ENCODE data around the gene VAMP3.

VAMP3 gene

GRCh38 chr1:7751174-7751573, 19.9 kb upstream of the VAMP3 start:
- TF ChIP-seq CTCF (IDR thresholded peaks at IDR 0.05; ENCODE audit: borderline replicate concordance, extremely low read depth, low read length, poor library complexity, severe bottlenecking): no peak
- no peak for TF ChIP-seq EZH2 (IDR thresholded peaks at IDR 0.05; ENCODE audit: borderline replicate concordance, low read depth, low read length, severe bottlenecking)
- DNase-seq (no peak), ATAC-seq (ENCODE audit: insufficient read depth, low read depth) (no peak)
- Histone ChIP-seq H3K27me3 (ENCODE audit: insufficient read depth, low read length, poor library complexity) (peaks cover 16% of the 10 kb centered on the region), H3K4me1 (ENCODE audit: insufficient read depth, low read length) (no peaks in the 10 kb centered on the region), H3K4me2 (ENCODE audit: insufficient read depth, low read length) (no peak overlapping the region), H3K36me3 (ENCODE audit: insufficient read depth, low read length) (no peaks in the 10 kb centered on the region), H3K9ac (ENCODE audit: low read depth, low read length) (no peak overlapping the region), H3K4me3 (ENCODE audit: low read depth in 1 of 2, low read length in 2 of 2) (no peak overlapping the region), H4K20me1 (ENCODE audit: insufficient read depth, low read length) (no peaks in the 10 kb centered on the region), H3K79me2 (ENCODE audit: insufficient read depth, low read length) (no peaks in the 10 kb centered on the region), H2AFZ (ENCODE audit: low read depth, low read length) (no peak overlapping the region), H3K27ac (ENCODE audit: low read length) (no peak overlapping the region), H3K9me3 (ENCODE audit: insufficient read depth, low read length, severe bottlenecking) (no peaks in the 10 kb centered on the region)

- TF ChIP-seq EZH2 (IDR thresholded peaks at IDR 0.05; ENCODE audit: borderline replicate concordance, low read depth, low read length, severe bottlenecking): no peak
- peak; percentile 83 for TF ChIP-seq CTCF (IDR thresholded peaks at IDR 0.05; ENCODE audit: borderline replicate concordance, extremely low read depth, low read length, poor library complexity, severe bottlenecking)
- no peaks in the 10 kb centered on the region for H3K36me3 ChIP-seq (ENCODE audit: insufficient read depth, low read length)
- ATAC-seq (ENCODE audit: insufficient read depth, low read depth) (no peak), DNase-seq (peak; percentile 34)
- H3K4me3 ChIP-seq (ENCODE audit: low read depth in 1 of 2, low read length in 2 of 2): no peak overlapping the region
- H3K4me2 ChIP-seq (ENCODE audit: insufficient read depth, low read length): peak overlapping the region; percentile 37; the same call in 1 of the 2 replicates
- H4K20me1 ChIP-seq (ENCODE audit: insufficient read depth, low read length): no peaks in the 10 kb centered on the region
- H3K9me3 ChIP-seq (ENCODE audit: insufficient read depth, low read length, severe bottlenecking): no peaks in the 10 kb centered on the region
- H3K9ac ChIP-seq (ENCODE audit: low read depth, low read length): no peak overlapping the region
- peak overlapping the region; percentile 46; the same call in 1 of the 2 replicates for H2AFZ ChIP-seq (ENCODE audit: low read depth, low read length)
- no peak overlapping the region for H3K27ac ChIP-seq (ENCODE audit: low read length)
- H3K4me1 ChIP-seq (ENCODE audit: insufficient read depth, low read length): no peaks in the 10 kb centered on the region
- peaks cover 16% of the 10 kb centered on the region for H3K27me3 ChIP-seq (ENCODE audit: insufficient read depth, low read length, poor library complexity)
- no peaks in the 10 kb centered on the region for H3K79me2 ChIP-seq (ENCODE audit: insufficient read depth, low read length)
These were observed 18.3 kb upstream of the VAMP3 start for GRCh38 chr1:7752512-7753417.

- no peak overlapping the region for H3K27ac ChIP-seq (ENCODE audit: low read length)
- no peak for TF ChIP-seq EZH2 (IDR thresholded peaks at IDR 0.05; ENCODE audit: borderline replicate concordance, low read depth, low read length, severe bottlenecking)
- TF ChIP-seq CTCF (IDR thresholded peaks at IDR 0.05; ENCODE audit: borderline replicate concordance, extremely low read depth, low read length, poor library complexity, severe bottlenecking): no peak
- H3K36me3 ChIP-seq (ENCODE audit: insufficient read depth, low read length): no peaks in the 10 kb centered on the region
- H3K4me3 ChIP-seq (ENCODE audit: low read depth in 1 of 2, low read length in 2 of 2): no peak overlapping the region
- DNase-seq (no peak), ATAC-seq (ENCODE audit: insufficient read depth, low read depth) (no peak)
- peaks cover 16% of the 10 kb centered on the region for H3K27me3 ChIP-seq (ENCODE audit: insufficient read depth, low read length, poor library complexity)
- no peaks in the 10 kb centered on the region for H3K4me1 ChIP-seq (ENCODE audit: insufficient read depth, low read length)
- no peak overlapping the region for H2AFZ ChIP-seq (ENCODE audit: low read depth, low read length)
- no peaks in the 10 kb centered on the region for H3K9me3 ChIP-seq (ENCODE audit: insufficient read depth, low read length, severe bottlenecking)
- no peak overlapping the region for H3K4me2 ChIP-seq (ENCODE audit: insufficient read depth, low read length)
- no peak overlapping the region for H3K9ac ChIP-seq (ENCODE audit: low read depth, low read length)
- no peaks in the 10 kb centered on the region for H3K79me2 ChIP-seq (ENCODE audit: insufficient read depth, low read length)
- no peaks in the 10 kb centered on the region for H4K20me1 ChIP-seq (ENCODE audit: insufficient read depth, low read length)
These were observed 17.5 kb upstream of the VAMP3 start for GRCh38 chr1:7753641-7754040.
